C4-2B (cell line): ENCODE results near the gene EXOSC5.

Experiments
- ZFX ChIP-seq: fragments of 450-650 bp; IDR thresholded peaks from 2 replicates; pipeline ENCODE4 v1.6.1; 2017
- TF ChIP-seq, protein P1 (sequence below): fragments of 450-650 bp; conservative IDR thresholded peaks from 2 replicates; pipeline ENCODE4 v1.5.1; 2017; ENCODE audit warnings: mild to moderate bottlenecking

DNA sequence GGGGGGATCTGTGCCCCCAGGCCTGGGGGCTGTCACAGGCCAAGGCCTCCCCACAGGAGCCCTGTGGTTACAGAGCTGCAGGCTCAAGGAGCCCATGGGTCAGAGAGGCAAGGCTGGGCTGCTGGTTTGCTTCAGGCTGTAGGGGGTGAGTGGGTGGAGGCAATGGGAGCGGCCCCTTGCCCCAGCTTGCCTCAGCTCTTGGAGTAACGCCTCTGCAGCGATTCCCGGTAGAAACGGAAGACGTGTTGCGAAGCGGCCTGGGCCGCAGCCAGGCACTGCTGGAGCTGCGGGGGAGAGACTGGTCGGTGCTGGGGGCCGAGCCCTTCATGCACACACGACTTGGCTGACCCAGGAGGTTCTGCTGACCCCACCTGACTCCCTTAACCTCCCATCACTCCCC lies 10.7 kb downstream of the EXOSC5 start:
- TF ChIP-seq, protein P1, sequence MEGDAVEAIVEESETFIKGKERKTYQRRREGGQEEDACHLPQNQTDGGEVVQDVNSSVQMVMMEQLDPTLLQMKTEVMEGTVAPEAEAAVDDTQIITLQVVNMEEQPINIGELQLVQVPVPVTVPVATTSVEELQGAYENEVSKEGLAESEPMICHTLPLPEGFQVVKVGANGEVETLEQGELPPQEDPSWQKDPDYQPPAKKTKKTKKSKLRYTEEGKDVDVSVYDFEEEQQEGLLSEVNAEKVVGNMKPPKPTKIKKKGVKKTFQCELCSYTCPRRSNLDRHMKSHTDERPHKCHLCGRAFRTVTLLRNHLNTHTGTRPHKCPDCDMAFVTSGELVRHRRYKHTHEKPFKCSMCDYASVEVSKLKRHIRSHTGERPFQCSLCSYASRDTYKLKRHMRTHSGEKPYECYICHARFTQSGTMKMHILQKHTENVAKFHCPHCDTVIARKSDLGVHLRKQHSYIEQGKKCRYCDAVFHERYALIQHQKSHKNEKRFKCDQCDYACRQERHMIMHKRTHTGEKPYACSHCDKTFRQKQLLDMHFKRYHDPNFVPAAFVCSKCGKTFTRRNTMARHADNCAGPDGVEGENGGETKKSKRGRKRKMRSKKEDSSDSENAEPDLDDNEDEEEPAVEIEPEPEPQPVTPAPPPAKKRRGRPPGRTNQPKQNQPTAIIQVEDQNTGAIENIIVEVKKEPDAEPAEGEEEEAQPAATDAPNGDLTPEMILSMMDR, result no peak
- TF ChIP-seq ZFX, result no peak
